Transverse colon (tissue), 4 donors: ENCODE data around the gene GLRA1. TPM values are rescaled to one million over a fixed set of nuclear protein-coding genes. Genes with fewer than 3 reads are reported as not detected.

Experiments
- DNase-seq: peaks from one replicate; pipeline ENCODE4 v3.0.0-alpha.2; 2019
- H3K27ac ChIP-seq, 4 donors: fragments of 200-600 bp; sonication (generic); 2 replicates each; pipeline ENCODE4 v1.5.1; 2016 to 2018; ENCODE audit warnings: inconsistent platforms in 4 of 4
- H3K27me3 ChIP-seq: fragments of 200-600 bp; sonication (generic); 2 replicates; pipeline ENCODE4 v1.5.1; 2017; ENCODE audit warnings: inconsistent platforms
- H3K36me3 ChIP-seq, 4 donors: fragments of 200-600 bp; sonication (generic); 2 replicates each; pipeline ENCODE4 v1.5.1; 2017 to 2019; ENCODE audit warnings: inconsistent platforms in 4 of 4
- H3K4me1 ChIP-seq, 4 donors: fragments of 200-600 bp; sonication (generic); 2 replicates each; pipeline ENCODE4 v1.5.1; 2017 to 2020; ENCODE audit warnings: inconsistent platforms in 4 of 4
- H3K4me3 ChIP-seq, 4 donors: fragments of 200-600 bp; sonication (generic); 1 replicate in 1 of 4; 2 replicates in 3 of 4; pipeline versions ENCODE4 v1.5.1 to v1.6.1; 2017 to 2019; ENCODE audit warnings: inconsistent platforms in 4 of 4
- H3K9me3 ChIP-seq, 2 donors: fragments of 200-600 bp; sonication (generic); 2 replicates each; pipeline ENCODE4 v1.5.1; 2017 to 2019; ENCODE audit warnings: inconsistent platforms in 2 of 2
- CTCF ChIP-seq, 5 experiments: fragments of 200-600 bp in 3 of 5; fragments of 450-650 bp in 2 of 5; sonication (generic) in 3 of 5; IDR thresholded peaks; 1 replicate in 2 of 5; 2 replicates in 3 of 5; pipeline ENCODE4 v1.5.1; 2016 to 2017; ENCODE audit warnings: antibody characterized with exemption in 5 of 5, inconsistent platforms in 3 of 5, mild to moderate bottlenecking in 2 of 5, moderate library complexity in 1 of 5
- EP300 ChIP-seq: sonication (generic); formaldehyde crosslinking; IDR thresholded peaks from one replicate; pipeline ENCODE4 v1.6.1; 2017; ENCODE audit warnings: antibody characterized with exemption, low read depth
- POLR2A ChIP-seq: fragments of 450-650 bp; IDR thresholded peaks from one replicate; pipeline ENCODE4 v1.6.1; 2016; ENCODE audit warnings: antibody characterized with exemption, mild to moderate bottlenecking, moderate library complexity
- POLR2AphosphoS5 ChIP-seq, 3 donors: sonication (generic); formaldehyde crosslinking; IDR thresholded peaks; one replicate each; pipeline ENCODE4 v1.6.1; 2016; ENCODE audit warnings: antibody characterized with exemption in 3 of 3
- WGBS, 2 donors: methylation state at CpG; one replicate each; pipeline ENCODE4 v1.1.5; 2018; ENCODE audit warnings: low coverage in 1 of 2; 5-methylcytosine and 5-hydroxymethylcytosine counted together
- in situ Hi-C, 4 donors: fragments of 200-750 bp; cut with MboI; loops; one replicate each; pipeline versions ENCODE4 v1.15.0 to v1.15.1; 2017; ENCODE audit warnings: low sequenced_read_pairs in 3 of 4, low pct_ligation_motif_present in 1 of 4, low pct_unique_long_range_greater_than_20kb in 1 of 4
- intact Hi-C: fragments of 100-400 bp; cut with DNase I; formaldehyde crosslinking; loops from one replicate; pipeline ENCODE4 v1.15.1; 2023; ENCODE audit warnings: low total_unique reads
- total RNA-seq, 4 donors: library from RNA; depleted of rRNA; stranded (reverse); fragments of >200 nt; gene quantifications; one replicate each; pipeline ENCODE4 v1.1.0, GENCODE V29; 2016

GLRA1 gene
- total RNA-seq, 4 donors from 2014 or later: not detected

GRCh38 chr5:151880324-151880723 lies 44.3 kb downstream of the GLRA1 start:
- intact Hi-C loops: no loop called here

GRCh38 chr5:151873701-151874100 lies 51.0 kb downstream of the GLRA1 start:
- Histone ChIP-seq H3K27me3 (no peaks in the 10 kb centered on the region), H3K27ac (no peak overlapping the region), H3K4me3 (no peak overlapping the region), H3K36me3 (no peaks in the 10 kb centered on the region), H3K4me1 (peaks cover 0 to 7% (median 0%) of the 10 kb centered on the region in 4 donors), H3K9me3 (no peaks in the 10 kb centered on the region)
- WGBS, 2 donors: 93 to 94% methylated on average over 3 of the region's 3 CpGs
- intact Hi-C loops: no loop called here
- in situ Hi-C loops: no loop called here
- DNase-seq: no peak
- TF ChIP-seq EP300: no peak

More at GRCh38 chr5:151880324-151880723, 44.3 kb downstream of the GLRA1 start:
- no peak for TF ChIP-seq EP300
- TF ChIP-seq POLR2AphosphoS5 (IDR thresholded peaks at IDR 0.05): no peak
- TF ChIP-seq POLR2A: no peak
- TF ChIP-seq CTCF (IDR thresholded peaks at IDR 0.05): no peak
- no peak for DNase-seq
- no peak overlapping the region for H3K27ac ChIP-seq
- no peaks in the 10 kb centered on the region for H3K36me3 ChIP-seq
- H3K27me3 ChIP-seq: no peaks in the 10 kb centered on the region
- H3K9me3 ChIP-seq: no peaks in the 10 kb centered on the region
- H3K4me1 ChIP-seq: no peaks in the 10 kb centered on the region
- in situ Hi-C loops: no loop called here
- H3K4me3 ChIP-seq: no peak overlapping the region

GRCh38 chr5:151872701-151873100 lies 52.0 kb downstream of the GLRA1 start:
- 87 to 92% methylated on average over 3 of the region's 3 CpGs for WGBS, 2 donors
- in situ Hi-C loops: no loop called here
- DNase-seq: no peak

GRCh38 chr5:151870820-151871219 lies 53.8 kb downstream of the GLRA1 start:
- Histone ChIP-seq H3K27me3 (no peaks in the 10 kb centered on the region), H3K27ac (no peak overlapping the region), H3K4me1 (peaks cover 0 to 7% (median 0%) of the 10 kb centered on the region in 4 donors), H3K9me3 (no peaks in the 10 kb centered on the region), H3K4me3 (no peak overlapping the region), H3K36me3 (no peaks in the 10 kb centered on the region)
- peak; percentile 14 for DNase-seq
- intact Hi-C loops: no loop called here
- TF ChIP-seq CTCF (IDR thresholded peaks at IDR 0.05) (no peak), POLR2AphosphoS5 (IDR thresholded peaks at IDR 0.05) (no peak), POLR2A (no peak), EP300 (no peak)
- 59 to 70% methylated on average over 2 to 3 of the region's 3 CpGs for WGBS, 2 donors
- in situ Hi-C loops: no loop called here

More at GRCh38 chr5:151872701-151873100, 52.0 kb downstream of the GLRA1 start:
- Histone ChIP-seq H3K4me1 (peaks cover 0 to 7% (median 0%) of the 10 kb centered on the region in 4 donors), H3K27me3 (no peaks in the 10 kb centered on the region), H3K9me3 (no peaks in the 10 kb centered on the region), H3K36me3 (no peaks in the 10 kb centered on the region), H3K27ac (no peak overlapping the region), H3K4me3 (no peak overlapping the region)
- intact Hi-C loops: no loop called here
- TF ChIP-seq CTCF (IDR thresholded peaks at IDR 0.05) (no peak), EP300 (no peak), POLR2A (no peak), POLR2AphosphoS5 (IDR thresholded peaks at IDR 0.05) (no peak)

- 83 to 91% methylated on average over 2 of the region's 2 CpGs for WGBS, 2 donors
- no peak for DNase-seq
- in situ Hi-C loops: no loop called here
- Histone ChIP-seq H3K9me3 (no peaks in the 10 kb centered on the region), H3K27me3 (no peaks in the 10 kb centered on the region), H3K4me3 (no peak overlapping the region), H3K36me3 (no peaks in the 10 kb centered on the region), H3K27ac (no peak overlapping the region), H3K4me1 (peaks cover 0 to 7% (median 0%) of the 10 kb centered on the region in 4 donors)
- intact Hi-C loops: no loop called here
- TF ChIP-seq POLR2A (no peak), EP300 (no peak), CTCF (IDR thresholded peaks at IDR 0.05) (no peak), POLR2AphosphoS5 (IDR thresholded peaks at IDR 0.05) (no peak)
Observed at GRCh38 chr5:151870271-151870670, 54.4 kb downstream of the GLRA1 start.
